ENCODE measurements around the gene ZBTB21. TPM values are rescaled to one million over a fixed set of nuclear protein-coding genes. Genes with fewer than 3 reads are reported as not detected.
A peak's percentile ranks its signal among the peaks of the same experiment; 100 is the strongest.

ZBTB21 gene
- total and polyA plus RNA-seq, 2 experiments from 2014 or later: 10.7 TPM

- TF ChIP-seq EZH2phosphoT487 (IDR thresholded peaks at IDR 0.05; ENCODE audit: insufficient read depth, low read depth): no peak
- no peak for TF ChIP-seq EZH2 (IDR thresholded peaks at IDR 0.05; ENCODE audit: insufficient read depth, poor library complexity, severe bottlenecking)
- H3K9ac ChIP-seq: peak overlapping the region; percentile 70
- H3K9me2 ChIP-seq (ENCODE audit: insufficient read depth): no peaks in the 10 kb centered on the region
- H3K4me1 ChIP-seq (ENCODE audit: insufficient read depth): peaks cover 32% of the 10 kb centered on the region
- peak overlapping the region; percentile 90 for H3K27ac ChIP-seq
- peaks cover 81% of the 10 kb centered on the region for H3K79me2 ChIP-seq (ENCODE audit: insufficient read depth)
- DNase-seq: peak; percentile 97
- no peaks in the 10 kb centered on the region for H3K9me3 ChIP-seq (ENCODE audit: low read depth)
- H3K4me2 ChIP-seq (ENCODE audit: unreplicated experiment): peak overlapping the region; percentile 59
- H3F3A ChIP-seq (ENCODE audit: insufficient read depth): peaks cover 45% of the 10 kb centered on the region
- H4K20me1 ChIP-seq (ENCODE audit: insufficient read depth): no peaks in the 10 kb centered on the region
- WGBS, 2 experiments (ENCODE audit: low coverage in 1 of 2, low lambda C conversion rate in 2 of 2, missing lambda C conversion rate in 2 of 2): 19 to 21% methylated on average over 14 of the region's 14 CpGs
- in situ Hi-C loops (cut with MboI): no loop called here
- no peaks in the 10 kb centered on the region for H3K27me3 ChIP-seq (replicated peaks; ENCODE audit: insufficient read depth)
- H3K4me3 ChIP-seq: peak overlapping the region; percentile 35
- H2AFZ ChIP-seq: no peak overlapping the region
- H3K36me3 ChIP-seq (ENCODE audit: low read depth): peaks cover 16% of the 10 kb centered on the region; the same call in 1 of the 2 replicates
Observed at GRCh38 chr21:42002421-42002958, 7.7 kb downstream of the ZBTB21 start.

- Histone ChIP-seq H3K79me2 (ENCODE audit: insufficient read depth) (peaks cover 81% of the 10 kb centered on the region), H3K4me2 (ENCODE audit: unreplicated experiment) (peak overlapping the region; percentile 59), H3K9me2 (ENCODE audit: insufficient read depth) (no peaks in the 10 kb centered on the region), H3K36me3 (ENCODE audit: low read depth) (peaks cover 18% of the 10 kb centered on the region; the same call in 1 of the 2 replicates), H3K27ac (peak overlapping the region; percentile 90), H3K27me3 (replicated peaks; ENCODE audit: insufficient read depth) (no peaks in the 10 kb centered on the region), H3K4me1 (ENCODE audit: insufficient read depth) (peaks cover 32% of the 10 kb centered on the region), H3K9ac (peak overlapping the region; percentile 70), H4K20me1 (ENCODE audit: insufficient read depth) (no peaks in the 10 kb centered on the region), H2AFZ (no peak overlapping the region), H3K9me3 (ENCODE audit: low read depth) (no peaks in the 10 kb centered on the region), H3F3A (ENCODE audit: insufficient read depth) (peaks cover 45% of the 10 kb centered on the region), H3K4me3 (peak overlapping the region; percentile 35; the same call in 1 of the 2 replicates)
- no peak for TF ChIP-seq EZH2phosphoT487 (IDR thresholded peaks at IDR 0.05; ENCODE audit: insufficient read depth, low read depth)
- TF ChIP-seq EZH2 (IDR thresholded peaks at IDR 0.05; ENCODE audit: insufficient read depth, poor library complexity, severe bottlenecking): no peak
- DNase-seq: no peak
- in situ Hi-C loops (cut with MboI): no loop called here
- WGBS, 2 experiments (ENCODE audit: low coverage in 1 of 2, low lambda C conversion rate in 2 of 2, missing lambda C conversion rate in 2 of 2): 96 to 100% methylated on average over 2 of the region's 2 CpGs
Observed at GRCh38 chr21:42001781-42002180, 8.4 kb downstream of the ZBTB21 start.

- no peak for DNase-seq
- peaks cover 45% of the 10 kb centered on the region for H3F3A ChIP-seq (ENCODE audit: insufficient read depth)
- H4K20me1 ChIP-seq (ENCODE audit: insufficient read depth): no peaks in the 10 kb centered on the region
- peaks cover 78% of the 10 kb centered on the region for H3K79me2 ChIP-seq (ENCODE audit: insufficient read depth)
- H3K27me3 ChIP-seq (replicated peaks; ENCODE audit: insufficient read depth): no peaks in the 10 kb centered on the region
- WGBS, 2 experiments (ENCODE audit: low coverage in 1 of 2, low lambda C conversion rate in 2 of 2, missing lambda C conversion rate in 2 of 2): 98% methylated on average over 4 of the region's 4 CpGs
- no peak for TF ChIP-seq EZH2 (IDR thresholded peaks at IDR 0.05; ENCODE audit: insufficient read depth, poor library complexity, severe bottlenecking)
- TF ChIP-seq EZH2phosphoT487 (IDR thresholded peaks at IDR 0.05; ENCODE audit: insufficient read depth, low read depth): no peak
- H3K4me2 ChIP-seq (ENCODE audit: unreplicated experiment): no peak overlapping the region
- in situ Hi-C loops (cut with MboI): no loop called here
- no peak overlapping the region for H2AFZ ChIP-seq
- no peaks in the 10 kb centered on the region for H3K9me2 ChIP-seq (ENCODE audit: insufficient read depth)
- H3K27ac ChIP-seq: no peak overlapping the region
- peaks cover 18% of the 10 kb centered on the region; the same call in 1 of the 2 replicates for H3K36me3 ChIP-seq (ENCODE audit: low read depth)
- no peaks in the 10 kb centered on the region for H3K9me3 ChIP-seq (ENCODE audit: low read depth)
- no peak overlapping the region for H3K9ac ChIP-seq
- H3K4me3 ChIP-seq: no peak overlapping the region
- H3K4me1 ChIP-seq (ENCODE audit: insufficient read depth): peaks cover 32% of the 10 kb centered on the region
Observed at GRCh38 chr21:42000908-42001307, 9.3 kb downstream of the ZBTB21 start.

- TF ChIP-seq EZH2 (IDR thresholded peaks at IDR 0.05; ENCODE audit: insufficient read depth, poor library complexity, severe bottlenecking) (no peak), EZH2phosphoT487 (IDR thresholded peaks at IDR 0.05; ENCODE audit: insufficient read depth, low read depth) (no peak)
Observed at GRCh38 chr21:41997657-41998056, 12.5 kb downstream of the ZBTB21 start.

More at GRCh38 chr21:41997657-41998056, 12.5 kb downstream of the ZBTB21 start:
- Histone ChIP-seq H3K4me1 (ENCODE audit: insufficient read depth) (peaks cover 41% of the 10 kb centered on the region), H3K27ac (no peak overlapping the region), H3K9me3 (ENCODE audit: low read depth) (no peaks in the 10 kb centered on the region), H3F3A (ENCODE audit: insufficient read depth) (peaks cover 40% of the 10 kb centered on the region), H2AFZ (no peak overlapping the region), H3K36me3 (ENCODE audit: low read depth) (peaks cover 19% of the 10 kb centered on the region; the same call in 1 of the 2 replicates), H3K27me3 (replicated peaks; ENCODE audit: insufficient read depth) (no peaks in the 10 kb centered on the region), H3K79me2 (ENCODE audit: insufficient read depth) (peaks cover 58% of the 10 kb centered on the region), H4K20me1 (ENCODE audit: insufficient read depth) (no peaks in the 10 kb centered on the region), H3K4me2 (ENCODE audit: unreplicated experiment) (no peak overlapping the region), H3K4me3 (no peak overlapping the region), H3K9me2 (ENCODE audit: insufficient read depth) (no peaks in the 10 kb centered on the region), H3K9ac (no peak overlapping the region)
- no peak for DNase-seq
- in situ Hi-C loops (cut with MboI): no loop called here
- 94 to 96% methylated on average over 1 of the region's 1 CpG for WGBS, 2 experiments (ENCODE audit: low coverage in 1 of 2, low lambda C conversion rate in 2 of 2, missing lambda C conversion rate in 2 of 2)

Measured in GM23248 (cell line).